Measurements from ENCODE around the gene ENTPD2.
"Not testable (repeated sequence)": the region's sequence is repeated elsewhere in the genome, so short reads cannot be mapped to it uniquely, and the experiment has no call there.

The ENTPD2 gene

GRCh38 chr9:137044037-137044436, 9.8 kb downstream of the ENTPD2 start:
- DNase-seq = no peak

- DNase-seq = no peak
Observed at GRCh38 chr9:137042751-137043727, 10.8 kb downstream of the ENTPD2 start.

- DNase-seq = no peak
Observed at GRCh38 chr9:137041124-137041523, 12.7 kb downstream of the ENTPD2 start.

GRCh38 chr9:137040568-137040967, 13.3 kb downstream of the ENTPD2 start:
- no peak for DNase-seq

GRCh38 chr9:137039611-137040366, 14.1 kb downstream of the ENTPD2 start:
- no peak for DNase-seq

GRCh38 chr9:137038916-137039315, 14.9 kb downstream of the ENTPD2 start:
- DNase-seq = no peak

GRCh38 chr9:137037483-137037882, 16.4 kb downstream of the ENTPD2 start:
- DNase-seq = no peak

GRCh38 chr9:137037035-137037434, 16.8 kb downstream of the ENTPD2 start:
- DNase-seq = no peak

- no peak for DNase-seq
Observed at GRCh38 chr9:137035937-137036336, 17.9 kb downstream of the ENTPD2 start.

GRCh38 chr9:137035507-137035834, 18.4 kb downstream of the ENTPD2 start:
- no peak for DNase-seq

- peak; percentile 44 for DNase-seq
Observed at GRCh38 chr9:137034709-137035506, 19.0 kb downstream of the ENTPD2 start.

- no peak for DNase-seq
Observed at GRCh38 chr9:137034039-137034708, 19.7 kb downstream of the ENTPD2 start.

GRCh38 chr9:137033481-137033880, 20.4 kb downstream of the ENTPD2 start:
- not testable (repeated sequence) for DNase-seq

- DNase-seq = no peak
Observed at GRCh38 chr9:137032858-137033257, 21.0 kb downstream of the ENTPD2 start.

- no peak for DNase-seq
Observed at GRCh38 chr9:137031904-137032640, 21.8 kb downstream of the ENTPD2 start, which contains the start of gene FUT7. Gene FUT7, minus strand, starts transcription at chr9:137032088. Its CDS starts 97 bp downstream, at chr9:137031991.

- no peak for DNase-seq
Observed at GRCh38 chr9:137030538-137031527, 23.0 kb downstream of the ENTPD2 start.

- DNase-seq = no peak
Observed at GRCh38 chr9:137030006-137030405, 23.9 kb downstream of the ENTPD2 start.

- DNase-seq = no peak
Observed at GRCh38 chr9:137029058-137029936, 24.6 kb downstream of the ENTPD2 start.
